PC-3 (cell line): ENCODE results near the gene HAP1. TPM values are rescaled to one million over a fixed set of nuclear protein-coding genes. Genes with fewer than 3 reads are reported as not detected.
A peak's percentile ranks its signal among the peaks of the same experiment; 100 is the strongest.

Experiments used
- ATAC-seq: fragments of 200-7000 bp; cut with Tn5 transposase; 2 replicates; pipeline ENCODE4 v1.9.1; 2020; ENCODE audit warnings: mild to moderate bottlenecking, moderate library complexity
- BruUV-seq: library from RNA; stranded (reverse); fragments of 400-500 nt; replicated peaks from 2 replicates; lab custom pipeline; 2021; lab: Mats Ljungman, UMichigan
- CTCF ChIA-PET: fragments of 300-600 bp; sonication (Branson Sonifier 250); formaldehyde crosslinking; loops from one replicate; lab custom pipeline; 2022; ENCODE audit warnings: antibody characterized with exemption; lab: Charles Lee
- POLR2A ChIA-PET: fragments of 300-600 bp; sonication (Branson Sonifier 250); formaldehyde crosslinking; loops from one replicate; lab custom pipeline; 2022; ENCODE audit warnings: antibody characterized with exemption; ENCODE audit not compliant: unreplicated experiment; lab: Charles Lee
- DNase-seq: peaks from one replicate; pipeline ENCODE4 v3.0.0-alpha.2; 2015
- H2AFZ ChIP-seq: fragments of 300-600 bp; sonication (generic); 2 replicates; pipeline ENCODE4 v1.6.0; 2016; ENCODE audit warnings: antibody characterized with exemption, low read length
- H3F3A ChIP-seq: fragments of 300-600 bp; sonication (generic); one replicate; pipeline ENCODE4 v1.6.0; 2017; ENCODE audit warnings: antibody characterized with exemption, low read length, control low read depth, mild to moderate bottlenecking; ENCODE audit not compliant: unreplicated experiment
- H3K27ac ChIP-seq: fragments of 300-600 bp; sonication (generic); 2 replicates; pipeline ENCODE4 v1.5.1; 2016; ENCODE audit warnings: mild to moderate bottlenecking, low read length
- H3K27me3 ChIP-seq: fragments of 300-600 bp; sonication (generic); 2 replicates; pipeline ENCODE4 v1.6.1; 2016; ENCODE audit warnings: low read length, mixed read lengths
- H3K36me3 ChIP-seq: fragments of 300-600 bp; sonication (generic); 2 replicates; pipeline ENCODE4 v1.6.1; 2016; ENCODE audit warnings: low read depth, mixed run types, low read length, mixed read lengths
- H3K4me1 ChIP-seq: fragments of 300-600 bp; sonication (generic); 2 replicates; pipeline ENCODE4 v1.5.1; 2016; ENCODE audit warnings: low read length; ENCODE audit not compliant: insufficient read depth
- H3K4me2 ChIP-seq: fragments of 300-600 bp; sonication (generic); 2 replicates; pipeline ENCODE4 v1.6.0; 2016; ENCODE audit warnings: low read length
- H3K4me3 ChIP-seq: fragments of 300-600 bp; sonication (generic); 2 replicates; pipeline ENCODE4 v1.5.1; 2016; ENCODE audit warnings: mild to moderate bottlenecking, low read length, mixed read lengths
- H3K79me2 ChIP-seq: fragments of 300-600 bp; sonication (generic); 2 replicates; pipeline ENCODE4 v1.6.1; 2017; ENCODE audit warnings: low read length, mixed read lengths
- H3K9ac ChIP-seq: fragments of 300-600 bp; sonication (generic); 2 replicates; pipeline ENCODE4 v1.6.0; 2016; ENCODE audit warnings: mild to moderate bottlenecking, low read length
- H3K9me2 ChIP-seq: fragments of 300-600 bp; sonication (generic); replicated peaks from 2 replicates; pipeline ENCODE4 v1.6.1; 2016; ENCODE audit warnings: mixed run types, low read length, mixed read lengths
- H3K9me3 ChIP-seq: fragments of 300-600 bp; sonication (generic); 2 replicates; pipeline ENCODE4 v1.6.1; 2016; ENCODE audit warnings: low read length, mixed read lengths
- H4K20me1 ChIP-seq: fragments of 300-600 bp; sonication (generic); 2 replicates; pipeline ENCODE4 v1.6.1; 2016; ENCODE audit warnings: low read length, mixed read lengths
- EZH2 ChIP-seq: fragments of 300-600 bp; sonication (generic); IDR thresholded peaks from one replicate; pipeline ENCODE4 v1.6.1; 2017; ENCODE audit warnings: antibody characterized with exemption, mild to moderate bottlenecking, low read length; ENCODE audit not compliant: unreplicated experiment
- EZH2phosphoT487 ChIP-seq: fragments of 300-600 bp; sonication (generic); IDR thresholded peaks from 2 replicates; pipeline ENCODE4 v1.6.1; 2018; ENCODE audit warnings: mild to moderate bottlenecking, antibody characterized with exemption, low read length, borderline replicate concordance
- intact Hi-C: fragments of 100-400 bp; cut with micrococcal nuclease; formaldehyde crosslinking; loops from 2 replicates; pipeline ENCODE4 v1.9.0; 2023
- total RNA-seq: library from RNA; depleted of rRNA; stranded (reverse); fragments of >200 nt; gene quantifications from 2 replicates; pipeline ENCODE4 v1.2.3, GENCODE V29; 2014
- TF ChIP-seq, protein P1 (sequence below): fragments of 300-600 bp; sonication (generic); conservative IDR thresholded peaks from 2 replicates; pipeline ENCODE4 v1.5.1; 2017; ENCODE audit warnings: antibody characterized with exemption, low read depth, mild to moderate bottlenecking, low read length

HAP1 gene
- total RNA-seq, 1 experiment from 2014 or later = 1.2 TPM

- no peak overlapping the region for H2AFZ ChIP-seq
- no peaks in the 10 kb centered on the region for H3K9me2 ChIP-seq
- ChIA-PET CTCF (no interaction called here), POLR2A (no interaction called here)
- no peaks in the 10 kb centered on the region for H3K9me3 ChIP-seq
- H3K36me3 ChIP-seq = no peaks in the 10 kb centered on the region
- TF ChIP-seq EZH2 = no peak
- TF ChIP-seq EZH2phosphoT487 = no peak
- TF ChIP-seq, protein P1, sequence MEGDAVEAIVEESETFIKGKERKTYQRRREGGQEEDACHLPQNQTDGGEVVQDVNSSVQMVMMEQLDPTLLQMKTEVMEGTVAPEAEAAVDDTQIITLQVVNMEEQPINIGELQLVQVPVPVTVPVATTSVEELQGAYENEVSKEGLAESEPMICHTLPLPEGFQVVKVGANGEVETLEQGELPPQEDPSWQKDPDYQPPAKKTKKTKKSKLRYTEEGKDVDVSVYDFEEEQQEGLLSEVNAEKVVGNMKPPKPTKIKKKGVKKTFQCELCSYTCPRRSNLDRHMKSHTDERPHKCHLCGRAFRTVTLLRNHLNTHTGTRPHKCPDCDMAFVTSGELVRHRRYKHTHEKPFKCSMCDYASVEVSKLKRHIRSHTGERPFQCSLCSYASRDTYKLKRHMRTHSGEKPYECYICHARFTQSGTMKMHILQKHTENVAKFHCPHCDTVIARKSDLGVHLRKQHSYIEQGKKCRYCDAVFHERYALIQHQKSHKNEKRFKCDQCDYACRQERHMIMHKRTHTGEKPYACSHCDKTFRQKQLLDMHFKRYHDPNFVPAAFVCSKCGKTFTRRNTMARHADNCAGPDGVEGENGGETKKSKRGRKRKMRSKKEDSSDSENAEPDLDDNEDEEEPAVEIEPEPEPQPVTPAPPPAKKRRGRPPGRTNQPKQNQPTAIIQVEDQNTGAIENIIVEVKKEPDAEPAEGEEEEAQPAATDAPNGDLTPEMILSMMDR = no peak
- BruUV-seq = no TSS peak
- peak overlapping the region; percentile 91 for H3K27ac ChIP-seq
- intact Hi-C loops = loop anchor here (1.0 to 5.0 kb wide), 3 partner anchors 35 to 129 kb away; partner anchors contain the start of gene KLHL11
- H3K27me3 ChIP-seq = no peaks in the 10 kb centered on the region
- no peak overlapping the region for H3K4me3 ChIP-seq
- DNase-seq (no peak), ATAC-seq (no peak)
- H3F3A ChIP-seq = no peaks in the 10 kb centered on the region
- peaks cover 31% of the 10 kb centered on the region for H3K4me1 ChIP-seq
- H3K79me2 ChIP-seq = no peaks in the 10 kb centered on the region
- 0 out of 2 replicates have a peak overlapping the region, but pooled peaks have one; percentile 2 for H3K4me2 ChIP-seq
- peak overlapping the region; percentile 58 for H3K9ac ChIP-seq
- no peaks in the 10 kb centered on the region for H4K20me1 ChIP-seq
Measured at GRCh38 chr17:41738801-41739112, 4.3 kb upstream of the HAP1 start.

DNA sequence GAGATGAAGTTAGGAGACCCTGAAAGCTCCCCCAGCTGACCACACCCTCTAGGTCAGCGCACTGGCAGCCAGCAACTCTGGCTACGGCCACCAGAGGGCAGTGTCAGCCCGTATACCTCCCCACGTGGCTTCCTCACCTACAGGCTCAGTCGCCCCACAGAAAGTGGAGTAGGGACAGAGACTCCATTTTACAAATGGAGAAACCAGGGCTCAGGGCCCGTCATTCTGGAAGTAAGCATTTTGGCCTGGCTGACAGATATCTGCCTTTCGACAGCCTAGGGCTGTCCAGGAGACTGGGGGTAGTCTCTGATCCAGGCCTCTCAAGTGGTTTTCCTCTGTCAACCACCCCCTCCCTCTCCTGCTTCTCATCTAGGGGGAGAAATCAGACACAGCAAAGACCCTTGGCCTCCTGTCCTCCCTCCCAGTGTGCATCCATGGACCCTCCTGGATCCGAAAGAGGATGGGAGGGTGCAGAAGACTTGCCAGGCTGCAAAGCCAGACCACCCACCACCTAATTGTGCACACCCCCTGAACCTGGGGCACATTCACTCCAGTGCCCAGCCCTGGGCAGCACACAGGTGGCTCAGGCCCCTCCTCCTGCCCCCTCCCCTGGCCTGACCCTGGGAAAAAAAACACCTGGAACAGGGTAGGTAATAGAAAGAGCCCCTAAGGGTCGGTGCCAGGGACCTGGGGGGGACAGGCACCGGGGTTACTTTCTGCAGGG is 3.8 kb upstream of the HAP1 start:
- H3K79me2 ChIP-seq = no peaks in the 10 kb centered on the region
- no peaks in the 10 kb centered on the region for H3F3A ChIP-seq
- TF ChIP-seq, protein P1 = peak; percentile 89
- TF ChIP-seq EZH2 = no peak
- no TSS peak for BruUV-seq
- H3K27me3 ChIP-seq = no peaks in the 10 kb centered on the region
- H3K9ac ChIP-seq = peak overlapping the region; percentile 58
- CTCF ChIA-PET = interaction anchor here (0.5 to 1.1 kb wide), 2 partner anchors 62 to 63 kb away, joined by 3 to 6 read pairs; no protein-coding TSS in a partner anchor
- POLR2A ChIA-PET = interaction anchor here (0.7 kb wide), 1 partner anchor 48 kb away, joined by 3 read pairs; no protein-coding TSS in a partner anchor
- no peak overlapping the region for H3K4me3 ChIP-seq
- intact Hi-C loops = loop anchor here (1.0 to 5.0 kb wide), 3 partner anchors 35 to 129 kb away; partner anchors contain the start of gene KLHL11
- peak; percentile 86 for DNase-seq
- no peaks in the 10 kb centered on the region for H3K9me2 ChIP-seq
- no peaks in the 10 kb centered on the region for H3K9me3 ChIP-seq
- peak overlapping the region; percentile 43 for H3K4me2 ChIP-seq
- peaks cover 31% of the 10 kb centered on the region for H3K4me1 ChIP-seq
- H2AFZ ChIP-seq = peak overlapping the region; percentile 54
- peak; percentile 54 for ATAC-seq
- peak overlapping the region; percentile 91 for H3K27ac ChIP-seq
- H3K36me3 ChIP-seq = no peaks in the 10 kb centered on the region
- no peaks in the 10 kb centered on the region for H4K20me1 ChIP-seq

- peak overlapping the region; percentile 43; the same call in 1 of the 2 replicates for H3K4me2 ChIP-seq
- no peak overlapping the region for H3K27ac ChIP-seq
- H4K20me1 ChIP-seq = no peaks in the 10 kb centered on the region
- CTCF ChIA-PET = interaction anchor here (0.5 to 1.1 kb wide), 2 partner anchors 63 to 64 kb away, joined by 3 to 6 read pairs; no protein-coding TSS in a partner anchor
- H3K36me3 ChIP-seq = no peaks in the 10 kb centered on the region
- ATAC-seq (peak; percentile 18), DNase-seq (no peak)
- H3K9me2 ChIP-seq = no peaks in the 10 kb centered on the region
- BruUV-seq = no TSS peak
- H3K9me3 ChIP-seq = no peaks in the 10 kb centered on the region
- H2AFZ ChIP-seq = 0 out of 2 replicates have a peak overlapping the region, but pooled peaks have one; percentile 54
- peaks cover 31% of the 10 kb centered on the region for H3K4me1 ChIP-seq
- no peaks in the 10 kb centered on the region for H3K27me3 ChIP-seq
- H3F3A ChIP-seq = no peaks in the 10 kb centered on the region
- H3K4me3 ChIP-seq = no peak overlapping the region
- POLR2A ChIA-PET = interaction anchor here (0.7 to 1.0 kb wide), 2 partner anchors 48 to 59 kb away, joined by 3 to 9 read pairs; no protein-coding TSS in a partner anchor
- no peak overlapping the region for H3K9ac ChIP-seq
- intact Hi-C loops = loop anchor here (1.0 to 5.0 kb wide), 3 partner anchors 36 to 130 kb away; partner anchors contain the start of gene KLHL11
- TF ChIP-seq EZH2 (no peak), EZH2phosphoT487 (no peak)
- TF ChIP-seq, protein P1 = no peak
- no peaks in the 10 kb centered on the region for H3K79me2 ChIP-seq
Measured at GRCh38 chr17:41737680-41738023, 3.2 kb upstream of the HAP1 start.
